NCI-H524 (cell line): ENCODE results near the gene RRAD.
A peak's percentile ranks its signal among the peaks of the same experiment; 100 is the strongest.
"Not testable (repeated sequence)": the region's sequence is repeated elsewhere in the genome, so short reads cannot be mapped to it uniquely, and the experiment has no call there.

Experiments used
- DNase-seq, 2 experiments: peaks; one replicate each; lab custom pipeline; 2025; lab: John Stamatoyannopoulos, UW

Gene RRAD

DNA sequence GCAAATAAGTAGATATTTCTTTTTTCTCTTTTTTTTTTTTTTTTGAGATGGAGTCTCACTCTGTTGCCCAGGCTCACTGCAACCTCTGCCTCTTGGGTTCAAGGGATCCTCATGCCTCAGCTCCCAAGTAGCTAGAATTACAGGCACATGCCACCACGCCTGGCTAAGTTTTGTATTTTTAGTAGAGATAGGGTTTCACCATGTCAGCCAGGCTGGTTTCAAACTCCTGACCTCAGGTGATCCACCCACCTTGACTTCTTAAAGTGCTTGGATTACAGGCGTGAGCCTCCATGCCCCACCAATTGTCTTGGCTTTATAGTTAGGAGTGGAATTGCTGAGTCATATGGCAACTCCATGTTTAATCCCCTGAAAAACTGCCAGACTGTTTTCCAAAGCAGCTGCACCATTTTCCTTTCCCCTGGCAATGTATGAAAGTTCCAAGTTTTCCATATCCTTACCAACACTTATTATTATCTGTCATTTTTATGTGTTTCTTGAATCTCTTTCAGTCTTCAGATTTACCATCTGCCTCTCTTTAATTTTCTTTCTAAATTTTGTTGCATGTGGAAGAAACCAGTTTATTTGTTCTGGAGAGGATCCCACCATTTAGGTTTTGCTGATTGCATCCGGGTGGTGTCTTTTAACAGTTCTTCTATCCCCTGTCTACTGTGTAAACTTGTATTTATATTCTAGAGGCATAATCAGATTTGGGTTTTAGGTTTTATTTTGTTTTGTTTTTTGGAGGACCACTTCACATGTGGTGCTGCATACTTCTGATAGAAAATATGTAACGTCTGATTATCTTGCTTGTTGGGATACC is 25.8 kb upstream of the RRAD start:
- DNase-seq = peak; percentile 29 to 73

GRCh38 chr16:66950437-66950836 is 25.1 kb upstream of the RRAD start:
- no peak for DNase-seq

- DNase-seq = no peak
Measured at GRCh38 chr16:66949472-66949871, 24.1 kb upstream of the RRAD start.

DNA sequence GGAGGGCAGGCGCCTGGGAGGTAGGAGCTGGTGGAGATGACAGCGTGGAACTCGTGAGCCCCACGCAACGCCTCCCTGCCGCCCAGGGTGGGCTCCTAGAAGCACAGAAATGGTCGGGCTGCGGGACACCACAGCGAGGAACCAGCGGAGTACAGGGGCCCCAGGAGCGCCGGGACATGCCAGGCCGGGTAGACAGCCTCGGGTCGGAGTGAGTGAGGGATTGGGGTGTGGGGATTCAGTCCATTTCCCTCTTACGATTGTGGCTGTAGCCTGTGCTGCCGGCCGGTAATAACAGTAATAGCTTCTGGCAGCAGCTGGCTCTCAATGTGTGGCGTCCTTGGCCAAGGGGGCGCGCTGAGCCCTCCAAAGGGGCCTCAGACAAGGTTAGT is 23.5 kb upstream of the RRAD start:
- DNase-seq = peak; percentile 56 to 69

DNA sequence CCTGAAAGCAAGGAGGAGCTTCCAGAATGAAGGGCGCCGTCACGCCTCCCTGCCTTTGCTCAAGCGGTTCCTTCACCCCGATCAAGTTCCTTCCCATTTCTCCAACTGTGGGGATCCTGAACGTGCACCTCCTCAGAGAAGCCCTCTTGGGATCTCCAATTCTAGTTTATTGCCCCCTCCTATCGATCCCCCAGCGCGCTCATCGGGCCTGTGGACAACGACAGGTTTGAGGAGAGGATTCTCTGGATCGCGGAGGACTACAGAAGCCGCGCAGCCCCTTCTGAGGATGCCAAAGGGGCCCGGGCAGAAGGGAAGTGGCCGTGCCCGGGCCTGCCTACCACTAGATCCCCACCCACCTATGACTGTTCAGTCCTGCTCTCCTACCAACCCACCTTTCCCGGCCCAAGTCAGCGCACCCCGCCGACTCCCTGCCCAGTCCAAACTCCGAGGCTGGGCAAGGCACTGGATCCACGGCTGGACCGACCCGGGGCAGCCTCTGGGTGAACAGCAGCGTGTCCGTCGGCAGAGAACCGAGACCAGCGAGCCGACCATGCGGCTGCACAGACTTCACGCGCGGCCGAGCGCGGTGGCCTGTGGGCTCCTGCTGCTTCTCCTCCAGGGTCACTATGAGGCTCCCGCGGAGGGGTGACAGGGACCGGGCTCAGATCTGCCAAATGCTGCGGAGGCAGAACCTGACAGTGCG is 22.9 kb upstream of the RRAD start:
- DNase-seq = peak in 1 of 2 experiments; percentile 48

DNA sequence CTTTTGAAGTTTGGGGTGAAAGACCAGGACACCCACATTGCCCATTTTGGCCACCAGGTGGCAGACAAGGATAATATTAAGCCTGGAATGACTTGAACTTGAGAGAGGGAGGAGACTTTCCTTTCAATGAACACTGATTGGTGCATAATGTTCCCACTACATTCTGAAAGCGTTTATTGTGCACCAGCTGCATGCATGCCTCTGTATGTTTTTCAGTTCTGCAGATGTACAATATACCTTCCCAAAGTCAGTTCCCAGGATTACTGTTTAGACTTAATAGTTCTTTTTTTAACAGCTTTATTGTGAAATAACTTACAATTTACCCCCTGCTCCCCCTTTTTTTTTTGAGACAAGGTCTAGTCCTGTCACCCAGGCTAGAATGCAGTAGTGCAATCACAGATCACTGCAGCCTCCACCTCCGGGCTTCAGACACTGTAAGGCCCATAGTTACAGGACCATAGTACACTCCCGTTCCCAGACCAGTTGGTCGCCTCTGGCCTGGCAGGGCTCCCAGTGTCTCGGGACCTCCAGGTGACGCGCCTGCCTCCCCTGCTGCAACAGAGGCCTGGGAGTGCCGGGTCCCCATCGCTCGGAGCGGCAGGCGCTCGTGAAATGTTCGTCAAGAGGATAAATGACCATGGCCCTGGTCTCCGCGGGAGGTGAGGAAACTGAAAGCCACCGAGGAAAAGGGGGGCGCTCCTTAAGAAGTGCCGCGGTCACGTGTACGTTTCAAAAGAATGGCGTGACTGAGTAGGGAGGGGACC is 22.1 kb upstream of the RRAD start:
- DNase-seq = peak; percentile 79 to 91

DNA sequence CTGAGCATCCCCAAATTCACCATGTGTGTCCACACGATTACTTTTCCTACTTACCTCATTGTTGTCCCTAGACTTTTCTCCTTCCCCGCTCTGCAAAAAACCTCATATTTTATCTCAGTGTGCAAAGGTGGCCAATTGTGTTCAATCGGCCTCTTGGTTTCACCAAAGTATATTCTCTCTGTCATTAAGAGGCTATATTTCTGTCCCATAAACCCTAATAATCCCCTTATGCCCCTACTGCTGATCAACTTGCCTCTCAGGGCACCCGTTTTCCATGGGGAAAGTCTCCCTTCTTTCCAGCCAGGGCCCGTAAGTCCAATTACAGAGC is 21.6 kb upstream of the RRAD start:
- no peak for DNase-seq

DNA sequence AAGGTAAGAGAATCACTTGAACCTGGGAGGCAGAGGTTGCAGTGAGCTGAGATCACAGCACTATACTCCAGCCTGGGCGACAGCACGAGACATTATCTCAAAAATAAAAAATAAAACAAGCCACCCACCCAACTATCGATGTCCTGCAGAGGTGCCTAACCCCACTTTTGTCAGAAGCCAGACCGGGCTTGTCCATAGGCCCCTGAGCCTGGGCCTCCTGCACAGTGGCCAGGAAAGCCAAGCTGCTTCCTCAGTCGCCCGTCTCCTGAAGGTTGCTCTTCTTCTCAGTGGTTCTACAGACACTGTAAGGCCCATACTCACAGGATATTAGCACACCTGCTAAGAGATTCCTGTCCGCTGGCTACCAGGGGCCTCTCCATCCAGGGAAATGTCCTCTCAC is 21.2 kb upstream of the RRAD start:
- no peak for DNase-seq

- no peak for DNase-seq
Measured at GRCh38 chr16:66945939-66946338, 20.6 kb upstream of the RRAD start.

DNA sequence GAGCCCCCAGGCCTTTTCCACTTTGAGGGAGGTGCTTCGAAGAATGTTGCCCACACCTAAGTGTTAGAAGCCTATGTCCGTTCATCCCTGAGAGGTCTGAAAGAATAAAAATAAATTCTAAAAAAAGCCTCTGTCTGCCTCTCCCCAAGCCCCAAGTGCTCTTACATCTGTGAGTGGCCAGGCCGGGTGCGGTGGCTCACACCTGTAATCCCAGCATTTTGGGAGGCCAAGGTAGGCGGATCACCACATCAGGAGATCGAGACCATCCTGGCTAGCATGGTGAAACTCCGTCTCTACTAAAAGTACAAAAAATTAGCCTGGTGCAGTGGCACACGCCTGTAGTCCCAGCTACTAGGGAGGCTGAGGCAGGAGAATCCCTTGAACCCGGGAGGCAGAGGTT is 19.6 kb upstream of the RRAD start:
- not testable (repeated sequence) for DNase-seq

DNA sequence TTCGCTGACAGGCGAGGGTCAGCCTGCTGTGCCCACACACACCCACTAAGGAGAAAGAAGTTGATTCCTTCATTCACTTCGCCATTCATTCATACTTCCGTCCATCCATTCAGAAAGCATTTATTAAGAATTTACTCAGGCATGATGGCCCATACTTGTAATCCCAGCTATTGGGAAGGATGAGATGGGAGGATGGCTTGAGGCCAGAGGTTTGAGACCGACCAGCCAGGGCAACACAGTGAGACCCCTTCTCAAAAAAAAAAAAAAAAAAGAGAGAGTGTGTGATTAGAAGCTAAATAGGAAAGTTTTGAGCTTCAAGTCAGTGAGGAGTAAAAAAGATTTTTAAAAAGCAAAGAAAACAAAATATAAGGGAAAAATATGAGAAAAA is 18.7 kb upstream of the RRAD start:
- DNase-seq = no peak

DNA sequence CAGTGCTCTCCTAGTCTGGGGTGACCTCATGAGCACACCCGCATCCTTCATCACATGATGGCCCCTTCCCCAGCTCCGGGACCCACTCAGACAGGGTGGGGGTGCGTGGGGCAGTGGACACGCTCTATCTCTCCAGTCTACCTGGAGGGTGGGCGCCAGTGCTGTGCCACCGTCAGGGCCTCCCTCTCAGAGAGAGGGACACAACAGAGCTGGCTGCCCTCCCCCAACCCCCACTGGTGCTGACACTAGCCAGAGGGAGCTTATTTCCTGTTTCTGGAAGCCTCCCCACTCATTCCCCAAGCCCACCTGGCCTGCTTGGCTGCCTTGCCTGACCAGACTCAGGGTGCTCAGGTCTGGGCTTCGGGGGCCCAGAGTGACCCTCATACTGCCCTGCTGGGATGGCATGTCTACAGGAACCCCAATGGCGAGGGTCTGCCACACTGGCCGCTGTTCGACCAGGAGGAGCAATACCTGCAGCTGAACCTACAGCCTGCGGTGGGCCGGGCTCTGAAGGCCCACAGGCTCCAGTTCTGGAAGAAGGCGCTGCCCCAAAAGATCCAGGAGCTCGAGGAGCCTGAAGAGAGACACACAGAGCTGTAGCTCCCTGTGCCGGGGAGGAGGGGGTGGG is 18.2 kb upstream of the RRAD start:
- DNase-seq = no peak

DNA sequence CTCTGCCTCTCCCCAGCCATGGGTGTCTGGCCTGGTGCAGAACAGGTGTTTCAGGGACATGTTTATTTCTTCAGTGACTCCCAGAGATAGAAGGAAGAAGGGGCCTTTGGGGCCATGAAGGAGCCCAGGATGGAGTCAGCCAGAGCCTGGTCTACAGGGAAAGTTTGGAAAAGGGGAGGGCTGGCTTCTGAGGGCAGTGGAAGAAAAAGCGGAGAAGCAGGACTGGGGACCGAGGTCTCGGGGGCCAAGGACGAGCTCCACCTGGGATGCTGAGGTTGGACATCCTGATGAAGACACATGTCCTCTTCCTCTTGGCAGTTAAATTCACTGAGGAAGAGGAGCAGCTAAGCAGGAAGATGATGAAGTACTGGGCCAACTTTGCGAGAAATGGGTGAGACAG is 17.6 kb upstream of the RRAD start:
- DNase-seq = no peak

DNA sequence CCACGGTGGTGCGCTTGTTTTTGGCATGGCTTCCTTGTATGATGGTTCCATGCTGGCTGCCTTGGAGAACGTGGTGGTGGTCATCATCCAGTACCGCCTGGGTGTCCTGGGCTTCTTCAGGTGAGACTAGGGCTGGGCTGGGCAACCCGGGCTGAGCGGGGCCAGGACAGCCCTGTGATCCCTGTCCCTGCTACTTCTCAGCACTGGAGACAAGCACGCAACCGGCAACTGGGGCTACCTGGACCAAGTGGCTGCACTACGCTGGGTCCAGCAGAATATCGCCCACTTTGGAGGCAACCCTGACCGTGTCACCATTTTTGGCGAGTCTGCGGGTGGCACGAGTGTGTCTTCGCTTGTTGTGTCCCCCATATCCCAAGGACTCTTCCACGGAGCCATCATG is 14.9 kb upstream of the RRAD start:
- no peak for DNase-seq

- DNase-seq = no peak
Measured at GRCh38 chr16:66939366-66939765, 14.0 kb upstream of the RRAD start.

GRCh38 chr16:66937725-66938337 is 12.5 kb upstream of the RRAD start:
- no peak for DNase-seq

- DNase-seq = no peak
Measured at GRCh38 chr16:66936889-66937554, 11.7 kb upstream of the RRAD start.

DNA sequence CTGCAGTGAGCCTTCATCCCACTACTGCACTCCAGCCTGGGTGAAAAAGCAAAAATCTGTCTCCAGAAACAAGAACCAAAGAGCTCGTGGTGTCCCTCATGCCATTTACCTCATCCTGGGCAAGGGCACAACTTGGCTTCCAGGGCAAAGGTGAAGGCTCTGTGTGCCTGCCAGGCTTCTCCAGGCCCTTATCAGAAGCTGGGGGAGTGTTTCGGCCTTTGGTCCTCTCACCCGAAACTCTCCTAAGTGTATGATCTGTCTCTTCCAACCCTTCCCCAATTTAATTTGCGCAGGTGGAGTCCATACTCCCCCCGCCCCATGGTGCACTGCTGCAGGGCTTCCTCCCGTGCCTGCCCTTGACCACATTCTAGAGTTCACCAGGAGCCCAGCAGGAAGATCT is 11.1 kb upstream of the RRAD start:
- DNase-seq = no peak

DNA sequence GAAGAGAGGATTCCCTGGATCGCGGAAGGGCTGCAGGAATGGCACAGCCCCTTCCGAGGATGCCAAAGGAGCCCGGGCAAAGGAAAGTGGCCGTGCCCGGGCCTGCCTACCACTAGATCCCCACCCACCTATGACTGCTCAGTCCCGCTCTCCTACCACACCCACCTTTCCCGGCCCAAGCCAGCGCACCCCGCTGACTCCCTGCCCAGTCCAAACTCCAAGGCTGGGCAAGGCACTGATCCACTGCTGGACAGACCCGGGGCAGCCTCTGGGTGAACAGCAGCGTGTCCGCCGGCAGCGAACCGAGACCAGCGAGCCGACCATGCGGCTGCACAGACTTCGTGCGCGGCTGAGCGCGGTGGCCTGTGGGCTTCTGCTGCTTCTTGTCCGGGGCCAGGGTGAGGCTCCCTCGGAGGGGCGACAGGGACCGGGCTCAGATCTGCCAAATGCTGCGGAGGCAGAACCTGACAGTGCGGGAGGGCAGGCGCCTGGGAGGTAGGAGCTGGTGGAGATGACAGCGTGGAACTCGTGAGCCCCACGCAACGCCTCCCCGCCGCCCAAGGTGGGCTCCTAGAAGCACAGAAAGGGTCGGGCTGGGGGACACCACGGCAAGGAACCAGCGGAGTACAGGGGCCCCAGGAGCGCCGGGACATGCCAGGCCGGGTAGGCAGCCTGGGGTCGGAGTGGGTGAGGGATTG is 10.1 kb upstream of the RRAD start, which contains the start of gene CES2:
TSS of gene CES2 (plus strand) at position 203 of the 698 bp plus-strand sequence. CDS start at position 323, 120 bp downstream.
- no peak for DNase-seq

DNA sequence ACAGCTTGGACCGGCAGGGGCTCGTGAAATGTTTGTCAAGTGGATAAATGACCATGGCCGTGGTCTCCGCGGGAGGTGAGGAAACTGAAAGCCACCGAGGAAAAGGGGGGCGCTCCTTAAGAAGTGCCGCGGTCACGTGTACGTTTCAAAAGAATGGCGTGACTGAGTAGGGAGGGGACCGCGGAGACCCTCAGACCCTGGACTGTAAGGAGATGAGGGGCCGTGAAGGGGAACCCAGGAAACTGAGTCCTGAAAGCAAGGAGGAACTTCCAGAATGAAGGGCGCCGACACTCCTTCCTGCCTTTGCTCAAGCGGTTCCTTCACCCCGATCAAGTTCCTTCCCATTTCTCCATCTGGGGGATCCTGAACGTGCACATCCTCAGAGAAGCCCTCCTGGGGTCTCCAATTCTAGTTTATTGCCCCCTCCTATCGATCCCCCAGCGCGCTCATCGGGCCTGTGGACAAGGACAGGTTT is 9.5 kb upstream of the RRAD start:
- DNase-seq = not testable (repeated sequence)
